Nucleus accumbens (tissue), 56 donors: ENCODE results near the gene RHAG.

Experiments used
- DNase-seq, 56 donors: peaks; one replicate each; lab custom pipeline; 2025; lab: John Stamatoyannopoulos, UW

RHAG gene

DNA sequence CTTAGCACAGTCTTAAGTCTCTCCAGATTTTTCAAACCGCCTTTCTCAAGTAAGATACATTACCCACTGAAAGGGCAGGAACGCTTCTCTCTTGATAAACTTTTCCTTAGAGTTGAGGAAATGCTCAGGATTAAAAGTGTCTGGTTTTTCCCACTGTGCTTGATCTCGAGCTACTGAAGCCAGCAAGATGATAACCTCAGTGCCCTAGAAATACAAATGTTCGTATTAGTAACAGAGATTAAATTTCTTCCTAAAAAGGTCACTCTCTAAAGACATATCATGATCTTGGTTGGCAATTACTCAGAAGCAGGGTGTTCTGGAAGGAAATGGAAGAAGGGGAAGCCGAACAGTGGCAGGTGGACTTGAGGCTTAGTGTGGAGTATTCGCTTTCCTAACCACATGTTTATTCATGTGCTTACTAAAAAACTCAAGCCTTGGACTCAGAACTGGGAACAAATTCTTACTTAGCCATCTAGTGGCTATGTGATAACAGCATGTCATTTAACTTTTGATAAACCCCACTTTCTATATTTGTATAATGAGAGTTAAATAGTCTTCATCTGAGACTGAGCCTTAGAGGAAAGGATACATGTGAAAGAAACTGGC is 66.1 kb downstream of the RHAG start:
- DNase-seq: no peak

DNA sequence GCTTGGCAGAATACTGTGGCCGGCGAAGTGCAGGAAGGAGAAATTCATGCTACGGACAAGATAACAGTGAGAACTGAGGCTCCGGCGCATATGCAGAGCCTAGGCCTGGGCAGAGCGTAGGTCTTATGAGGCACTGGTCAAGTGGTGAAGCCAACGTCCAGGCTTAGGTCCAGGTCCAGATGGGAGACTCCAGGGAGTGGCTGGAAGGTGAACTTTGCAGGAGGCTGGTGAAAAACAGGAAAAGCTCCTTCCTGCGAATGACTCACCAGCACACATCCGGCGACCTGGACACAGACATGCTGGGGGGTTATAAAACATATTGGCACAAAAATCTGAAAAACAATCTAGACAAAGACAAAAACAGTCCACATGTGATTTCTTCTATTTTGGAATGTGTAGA is 70.8 kb downstream of the RHAG start:
- no peak for DNase-seq

DNA sequence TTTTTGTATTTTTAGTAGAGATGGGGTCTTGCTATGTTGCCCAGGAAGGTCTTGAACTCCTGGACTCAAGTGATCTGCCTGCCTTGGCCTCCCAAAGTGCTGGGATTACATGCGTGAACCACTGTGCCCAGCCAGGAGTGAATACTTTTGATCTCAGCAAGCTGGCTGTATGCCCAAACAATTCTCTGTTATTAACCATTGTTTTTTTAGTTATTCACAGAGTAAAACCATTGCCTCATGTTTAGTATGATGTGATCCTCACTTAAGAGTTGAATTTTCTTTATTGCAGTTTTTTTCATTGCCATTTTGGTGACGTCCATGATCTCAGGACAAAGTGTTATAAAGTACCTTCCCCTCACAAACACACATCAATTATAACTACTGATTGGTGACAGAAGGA is 71.4 kb downstream of the RHAG start:
- DNase-seq: no peak

DNA sequence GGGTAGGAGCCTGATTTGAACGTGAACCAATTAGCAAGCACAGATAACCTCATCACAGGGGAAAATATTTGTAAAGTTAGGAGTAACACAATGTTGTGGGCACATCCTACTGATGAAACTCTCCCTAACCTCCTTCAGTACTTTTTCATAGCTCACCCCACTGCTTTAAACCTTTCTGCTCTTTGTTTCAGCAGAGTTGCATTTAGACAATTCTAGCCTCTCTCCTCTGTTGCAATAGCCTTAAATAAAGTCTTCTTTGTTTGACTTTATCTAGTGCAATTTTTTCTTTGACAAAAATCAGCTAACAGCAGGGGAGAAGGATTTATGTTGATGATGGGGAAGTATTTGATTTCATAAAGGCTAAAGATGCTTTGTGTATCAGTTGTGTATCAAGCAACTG is 72.1 kb downstream of the RHAG start:
- DNase-seq: no peak

DNA sequence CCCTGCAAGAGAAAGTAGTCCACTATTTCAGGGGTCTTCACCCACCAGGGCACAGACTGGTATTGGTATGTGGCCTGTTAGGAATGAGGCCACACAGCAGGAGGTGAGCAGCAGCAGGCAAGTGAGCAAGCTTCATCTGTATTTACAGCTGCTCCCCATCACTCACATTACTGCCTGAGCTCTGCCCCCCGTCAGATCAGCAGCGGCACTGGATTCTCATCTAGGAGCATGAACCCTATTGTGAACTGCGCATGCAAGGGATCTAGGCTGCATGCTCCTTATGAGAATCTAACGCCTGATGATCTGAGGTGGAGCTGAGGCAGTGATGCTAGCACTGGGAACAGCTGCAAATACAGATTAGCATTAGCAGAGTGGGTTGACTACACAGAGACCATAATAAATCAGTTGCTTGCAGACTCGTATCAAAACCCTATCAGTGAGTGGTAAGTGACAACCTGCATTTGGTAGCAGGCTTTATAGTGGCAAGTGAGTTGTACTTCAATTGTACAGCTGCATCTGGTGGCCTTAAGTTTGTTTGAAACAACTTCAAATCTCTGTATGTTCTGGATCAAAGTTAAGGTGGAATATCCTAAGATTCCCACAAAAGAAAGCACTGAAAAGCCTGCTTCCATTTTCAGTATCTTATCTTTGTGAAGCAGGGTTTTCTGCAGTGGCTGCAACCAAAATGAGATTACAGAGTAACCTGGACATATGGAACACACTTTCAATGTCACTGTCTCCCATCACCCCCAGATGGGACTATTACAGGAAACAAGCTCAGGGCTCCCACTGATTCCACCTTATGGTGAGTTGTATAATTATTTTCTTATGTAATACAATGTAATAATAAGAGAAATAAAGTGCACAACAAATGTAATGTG is 73.4 kb downstream of the RHAG start:
- DNase-seq: no peak

DNA sequence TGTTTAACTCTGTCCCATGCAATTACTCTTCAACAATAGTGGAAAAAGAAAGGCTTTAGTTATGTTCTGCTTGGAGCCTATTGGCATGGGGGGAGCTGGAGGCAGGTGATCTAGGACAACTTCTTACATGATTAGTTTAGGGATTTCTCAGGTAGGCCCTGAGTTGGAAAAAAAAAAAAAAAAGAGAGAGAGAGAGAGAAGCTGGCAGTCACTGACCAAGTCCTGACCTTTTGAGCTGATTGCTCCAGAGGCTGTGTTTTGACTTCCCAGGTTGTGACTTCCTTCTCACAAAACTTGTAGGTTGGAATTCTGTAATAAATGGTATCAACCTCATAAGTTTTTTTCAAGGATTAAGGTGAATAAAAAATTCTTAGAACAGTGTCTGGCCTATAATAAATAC is 78.4 kb downstream of the RHAG start:
- no peak for DNase-seq

DNA sequence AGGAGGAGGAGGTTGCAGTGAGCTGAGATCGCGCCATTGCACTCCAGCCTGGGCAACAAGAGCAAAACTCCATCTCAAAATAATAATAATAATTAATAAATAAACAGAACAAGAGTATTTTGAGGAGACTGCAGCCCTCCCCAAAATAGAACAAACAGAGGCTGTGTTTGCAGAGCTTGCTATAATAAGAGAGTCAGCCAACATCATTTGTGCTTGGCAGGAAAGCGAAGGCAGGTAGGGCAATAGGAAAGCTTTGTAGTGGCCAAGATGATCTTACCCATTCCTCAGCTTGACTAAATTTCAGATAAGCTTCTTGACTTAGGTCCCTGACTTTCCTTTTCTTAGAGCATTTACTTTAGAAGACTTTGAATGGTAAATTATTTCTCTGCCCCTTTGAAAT is 79.5 kb downstream of the RHAG start:
- DNase-seq: no peak

DNA sequence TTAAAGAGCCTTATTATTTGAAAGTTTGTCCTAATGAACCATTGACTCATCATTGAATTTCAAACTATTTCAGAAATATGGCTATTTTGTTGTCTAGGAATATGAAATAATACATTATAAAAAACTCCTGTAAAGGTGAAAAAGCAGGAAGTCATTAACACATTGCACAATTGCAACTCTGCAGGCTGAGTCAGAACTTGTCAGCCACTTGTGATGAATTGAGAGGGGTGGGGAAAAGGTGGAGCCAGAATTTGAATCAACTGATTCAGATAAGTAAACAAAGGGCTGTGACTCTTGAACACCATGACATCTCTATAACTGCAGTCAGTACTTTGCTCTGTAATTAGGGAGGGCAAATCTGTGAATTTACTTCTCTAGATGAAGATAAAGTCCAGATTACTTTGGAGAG is 80.2 kb downstream of the RHAG start:
- peak in 5 of 56 donors; percentile 12 to 36 (median 23) for DNase-seq

DNA sequence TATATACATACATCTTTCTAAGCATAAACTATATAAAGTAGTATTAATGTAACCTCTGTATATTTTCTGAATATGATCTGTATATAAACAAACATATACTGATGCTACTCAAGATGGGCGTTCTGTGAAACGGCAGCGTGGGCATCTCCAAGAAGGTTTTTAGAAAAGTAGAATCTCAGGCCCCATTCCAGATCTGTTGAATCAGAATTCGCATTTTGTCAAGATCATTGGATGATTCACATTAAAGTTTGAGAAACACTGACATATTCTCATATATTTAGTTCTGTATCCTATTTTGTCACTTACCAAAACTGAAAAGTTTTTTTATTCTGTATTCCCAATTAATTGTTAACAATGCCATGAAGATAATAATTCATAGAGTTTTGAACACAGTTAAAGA is 80.7 kb downstream of the RHAG start:
- DNase-seq: no peak
